OCI-LY3 (cell line): ENCODE results near the gene MBD4.
A peak's percentile ranks its signal among the peaks of the same experiment; 100 is the strongest.
"Not testable (repeated sequence)": the region's sequence is repeated elsewhere in the genome, so short reads cannot be mapped to it uniquely, and the experiment has no call there.

Source experiments
- H2AFZ ChIP-seq: fragments of 200-600, 300-600 bp; shearing (Covaris generic); 2 replicates; pipeline ENCODE4 v1.6.0; 2014; ENCODE audit warnings: antibody characterized with exemption, low read depth, low read length
- H3K27ac ChIP-seq: fragments of 200-600, 300-600 bp; sonication (generic); 2 replicates; pipeline ENCODE4 v1.5.1; 2014; ENCODE audit warnings: mild to moderate bottlenecking, low read length, moderate library complexity, mixed read lengths
- H3K27me3 ChIP-seq: fragments of 200-600, 300-600 bp; sonication (generic); 2 replicates; pipeline ENCODE4 v1.6.1; 2014; ENCODE audit warnings: low read depth, low read length, mixed read lengths
- H3K36me3 ChIP-seq: fragments of 200-600, 300-600 bp; sonication (generic); replicated peaks from 2 replicates; pipeline ENCODE3; 2014; ENCODE audit warnings: low read depth, low read length, mixed read lengths
- H3K4me1 ChIP-seq: fragments of 300-600, 200-600 bp; sonication (generic); 2 replicates; pipeline ENCODE4 v1.6.1; 2014; ENCODE audit warnings: low read length, mixed read lengths
- H3K4me2 ChIP-seq: fragments of 200-600, 300-600 bp; sonication (generic); 2 replicates; pipeline ENCODE4 v1.6.1; 2014; ENCODE audit warnings: low read length, mixed read lengths
- H3K4me3 ChIP-seq: fragments of 300-600, 200-600 bp; sonication (generic); 2 replicates; pipeline ENCODE4 v1.5.1; 2014; ENCODE audit warnings: antibody characterized with exemption, mild to moderate bottlenecking, low read length, moderate library complexity
- H3K79me2 ChIP-seq: fragments of 300-600, 200-600 bp; shearing (Covaris generic); 2 replicates; pipeline ENCODE4 v1.6.1; 2014; ENCODE audit warnings: mild to moderate bottlenecking, low read length, mixed read lengths
- H3K9ac ChIP-seq: fragments of 300-600, 200-600 bp; shearing (Covaris generic); 2 replicates; pipeline ENCODE4 v1.6.0; 2014; ENCODE audit warnings: mild to moderate bottlenecking, low read length, moderate library complexity
- H3K9me3 ChIP-seq: fragments of 200-600, 300-600 bp; shearing (Covaris generic); 2 replicates; pipeline ENCODE4 v1.6.1; 2014; ENCODE audit warnings: low read length, mixed read lengths; ENCODE audit not compliant: insufficient read depth
- H4K20me1 ChIP-seq: fragments of 200-600, 300-600 bp; sonication (generic); 2 replicates; pipeline ENCODE4 v1.6.1; 2016; ENCODE audit warnings: low read length, mixed read lengths; ENCODE audit not compliant: insufficient read depth
- CTCF ChIP-seq: fragments of 200-600, 300-600 bp; sonication (generic); IDR thresholded peaks from 2 replicates; pipeline ENCODE4 v1.5.1; 2014; ENCODE audit warnings: antibody characterized with exemption, low read length, low read depth
- EZH2phosphoT487 ChIP-seq: fragments of 200-600 bp; shearing (Covaris generic); IDR thresholded peaks from 2 replicates; pipeline ENCODE4 v1.6.1; 2018; ENCODE audit warnings: antibody characterized with exemption, mixed run types, low read depth

Gene MBD4

GRCh38 chr3:129485721-129486663, 46.2 kb upstream of the MBD4 start:
- no peaks in the 10 kb centered on the region for H3K36me3 ChIP-seq
- no peaks in the 10 kb centered on the region for H3K27me3 ChIP-seq
- H3K9me3 ChIP-seq: no peaks in the 10 kb centered on the region
- peak overlapping the region; percentile 34; the same call in 1 of the 2 replicates for H3K4me2 ChIP-seq
- peaks cover 12% of the 10 kb centered on the region for H3K4me1 ChIP-seq
- no peaks in the 10 kb centered on the region for H4K20me1 ChIP-seq
- no peak overlapping the region for H2AFZ ChIP-seq
- no peak for TF ChIP-seq CTCF
- no peak for TF ChIP-seq EZH2phosphoT487
- no peak overlapping the region for H3K27ac ChIP-seq
- no peaks in the 10 kb centered on the region for H3K79me2 ChIP-seq
- no peak overlapping the region for H3K4me3 ChIP-seq
- H3K9ac ChIP-seq: no peak overlapping the region

- H4K20me1 ChIP-seq, H3K79me2 ChIP-seq, H2AFZ ChIP-seq, H3K36me3 ChIP-seq, H3K4me3 ChIP-seq, H3K4me2 ChIP-seq, H3K27ac ChIP-seq, H3K27me3 ChIP-seq, H3K9ac ChIP-seq, H3K9me3 ChIP-seq: not testable (repeated sequence)
- peaks cover 12% of the 10 kb centered on the region for H3K4me1 ChIP-seq
These were observed 45.4 kb upstream of the MBD4 start for GRCh38 chr3:129485146-129485545.

- no peaks in the 10 kb centered on the region for H4K20me1 ChIP-seq
- no peaks in the 10 kb centered on the region for H3K27me3 ChIP-seq
- no peak for TF ChIP-seq EZH2phosphoT487
- TF ChIP-seq CTCF: no peak
- H3K4me2 ChIP-seq: no peak overlapping the region
- H3K27ac ChIP-seq: no peak overlapping the region
- no peak overlapping the region for H2AFZ ChIP-seq
- no peak overlapping the region for H3K4me3 ChIP-seq
- no peaks in the 10 kb centered on the region for H3K79me2 ChIP-seq
- no peaks in the 10 kb centered on the region for H3K36me3 ChIP-seq
- H3K9ac ChIP-seq: no peak overlapping the region
- H3K4me1 ChIP-seq: peaks cover 12% of the 10 kb centered on the region
- H3K9me3 ChIP-seq: no peaks in the 10 kb centered on the region
These were observed 44.1 kb upstream of the MBD4 start for GRCh38 chr3:129483870-129484269.

- H3K79me2 ChIP-seq: no peaks in the 10 kb centered on the region
- TF ChIP-seq EZH2phosphoT487 (no peak), CTCF (peak; percentile 29)
- H3K4me1 ChIP-seq: peaks cover 12% of the 10 kb centered on the region
- no peaks in the 10 kb centered on the region for H3K9me3 ChIP-seq
- H2AFZ ChIP-seq: no peak overlapping the region
- no peak overlapping the region for H3K9ac ChIP-seq
- no peak overlapping the region for H3K4me2 ChIP-seq
- H4K20me1 ChIP-seq: no peaks in the 10 kb centered on the region
- no peak overlapping the region for H3K4me3 ChIP-seq
- no peak overlapping the region for H3K27ac ChIP-seq
- H3K36me3 ChIP-seq: no peaks in the 10 kb centered on the region
- H3K27me3 ChIP-seq: no peaks in the 10 kb centered on the region
These were observed 43.0 kb upstream of the MBD4 start for GRCh38 chr3:129482721-129483120.
